ENCODE data around the gene PXDN.
"Not testable (repeated sequence)": the region's sequence is repeated elsewhere in the genome, so short reads cannot be mapped to it uniquely, and the experiment has no call there.

PXDN gene

DNA sequence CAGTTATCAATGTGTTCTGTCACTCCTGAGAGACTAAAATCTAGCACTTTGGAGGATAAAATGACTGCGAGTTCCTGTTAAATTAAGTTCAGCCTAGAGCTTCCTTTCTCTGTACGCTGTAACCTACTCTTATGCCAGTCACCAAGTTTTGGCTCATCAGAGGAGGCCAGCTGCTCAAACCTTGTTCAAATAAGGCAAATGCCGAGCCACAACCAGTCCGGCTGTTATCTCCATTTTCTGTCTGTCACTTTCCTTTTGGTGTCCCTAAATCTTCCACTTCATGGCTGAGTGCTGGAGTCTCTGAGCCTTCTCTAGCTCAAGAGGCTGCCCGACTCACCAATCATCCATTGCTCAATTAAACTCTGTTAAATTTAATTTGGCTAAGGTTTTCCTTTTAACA is 33.5 kb upstream of the PXDN start:
- DNase-seq, result no peak

- no peak for DNase-seq
These were observed 32.8 kb upstream of the PXDN start for GRCh38 chr2:1777156-1777555.

- no peak for DNase-seq
These were observed 31.3 kb upstream of the PXDN start for GRCh38 chr2:1775511-1776035.

- no peak for DNase-seq
These were observed 30.6 kb upstream of the PXDN start for GRCh38 chr2:1774929-1775328.

- DNase-seq, result no peak
These were observed 29.6 kb upstream of the PXDN start for GRCh38 chr2:1773883-1774282.

GRCh38 chr2:1772471-1773267 is 28.4 kb upstream of the PXDN start:
- DNase-seq, result no peak

DNA sequence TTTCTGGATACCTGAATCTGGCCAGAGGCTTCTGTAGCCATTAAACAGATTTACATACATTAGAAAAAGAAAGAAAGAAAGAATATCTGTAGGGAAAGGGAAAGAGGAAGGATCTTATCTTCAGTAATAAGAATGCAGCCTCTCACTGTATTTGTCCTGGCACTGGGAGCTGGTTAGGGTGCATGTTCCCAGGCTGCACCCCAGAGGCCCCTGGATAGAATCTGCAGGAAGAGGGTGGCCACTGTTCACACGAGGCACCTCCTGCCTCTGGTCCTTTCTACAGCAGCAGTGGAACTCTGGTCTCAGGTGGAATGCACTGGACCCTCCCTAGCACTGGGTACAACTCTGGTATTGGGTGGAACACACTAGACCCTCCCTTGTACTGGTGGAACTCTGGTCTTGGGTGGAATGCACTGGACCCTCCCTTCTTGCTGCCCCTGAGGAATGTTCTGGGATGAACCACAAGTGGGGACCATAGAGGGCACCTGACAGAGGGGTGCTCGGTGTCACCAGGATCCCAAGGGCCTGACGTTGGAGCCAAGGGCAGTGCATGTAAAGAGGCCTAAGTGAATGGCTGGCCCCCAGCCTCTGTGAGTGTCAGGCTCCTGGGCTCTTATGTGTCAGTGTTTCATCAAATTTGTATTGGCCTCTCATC is 27.4 kb upstream of the PXDN start:
- DNase-seq, result no peak

DNA sequence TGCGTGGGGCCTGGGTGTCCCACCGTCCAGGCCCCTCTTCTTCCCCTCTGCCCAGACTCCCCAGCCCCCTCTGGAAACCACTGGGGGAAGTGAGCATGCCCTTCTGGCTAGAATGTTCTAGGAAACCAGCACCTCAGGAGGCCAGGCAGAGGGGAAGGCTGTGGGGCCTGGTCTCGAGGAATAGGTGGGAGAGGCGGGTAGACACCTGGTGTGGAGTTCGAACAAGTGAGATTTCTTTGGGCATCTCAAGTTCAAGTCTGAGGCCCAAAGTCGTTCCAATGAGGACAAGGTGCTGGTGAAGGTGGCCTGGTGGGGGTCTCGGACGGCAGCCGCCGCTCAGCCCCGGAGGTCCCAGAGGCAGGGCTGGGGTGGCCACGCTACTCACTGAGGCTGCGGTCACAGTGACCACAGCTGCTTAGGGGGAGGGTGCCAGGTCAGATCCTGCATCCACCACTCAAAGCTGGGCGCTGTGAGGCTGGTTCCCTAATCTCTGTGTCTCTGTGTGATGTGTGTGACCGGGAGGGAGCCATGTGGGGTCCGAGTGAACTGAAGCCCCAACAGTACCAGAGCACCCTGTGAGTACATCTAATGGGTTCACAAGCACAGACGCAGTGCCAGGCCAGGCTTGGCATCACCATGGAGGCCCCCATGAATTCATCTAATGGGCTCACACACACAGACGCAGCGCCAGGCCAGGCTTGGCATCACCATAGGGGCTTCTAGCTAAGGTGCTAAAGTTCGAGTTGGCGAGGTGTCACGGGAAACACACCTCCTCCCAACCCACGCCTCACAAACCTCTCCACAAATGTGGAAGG is 26.5 kb upstream of the PXDN start:
- no peak for DNase-seq

GRCh38 chr2:1769703-1770422 is 25.5 kb upstream of the PXDN start:
- peak in 16 of 58 donors; percentile 4 to 59 (median 23) for DNase-seq

DNA sequence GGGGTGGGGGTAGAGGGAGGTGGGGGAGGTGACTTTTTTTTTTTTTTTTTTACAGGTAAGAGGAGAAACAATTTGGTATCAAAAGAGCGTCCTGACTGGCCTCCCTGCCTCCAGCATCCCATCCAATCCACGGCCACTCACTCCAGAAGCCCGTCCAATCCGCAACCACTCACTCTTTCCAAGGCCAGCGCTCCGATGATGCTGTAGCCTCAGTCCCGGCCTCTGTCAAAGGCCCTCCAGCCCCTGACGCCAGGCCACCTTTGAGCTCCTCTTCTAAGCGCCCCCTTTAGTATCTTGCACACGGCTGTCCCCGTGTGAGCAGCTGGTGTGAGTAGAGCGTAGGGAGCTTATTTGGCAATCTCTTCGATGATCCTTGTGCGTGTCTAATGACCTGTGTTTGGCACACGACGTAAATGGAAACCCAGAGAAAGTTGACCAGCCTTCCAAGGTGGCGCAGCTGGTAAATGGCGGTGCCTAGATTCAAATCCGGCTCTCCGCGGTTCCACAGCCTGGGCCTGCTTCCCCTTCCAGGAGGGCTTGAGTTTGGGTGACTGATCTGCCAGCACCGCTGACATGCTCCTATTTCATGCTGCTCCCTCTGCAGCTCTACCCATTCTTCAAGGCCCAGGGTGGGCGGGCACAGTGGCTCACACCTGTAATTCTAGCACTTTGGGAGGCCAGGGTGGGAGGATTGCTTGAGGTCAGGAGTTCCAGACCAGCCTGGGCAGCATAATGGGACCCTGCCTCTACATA is 23.8 kb upstream of the PXDN start:
- DNase-seq, result no peak

DNA sequence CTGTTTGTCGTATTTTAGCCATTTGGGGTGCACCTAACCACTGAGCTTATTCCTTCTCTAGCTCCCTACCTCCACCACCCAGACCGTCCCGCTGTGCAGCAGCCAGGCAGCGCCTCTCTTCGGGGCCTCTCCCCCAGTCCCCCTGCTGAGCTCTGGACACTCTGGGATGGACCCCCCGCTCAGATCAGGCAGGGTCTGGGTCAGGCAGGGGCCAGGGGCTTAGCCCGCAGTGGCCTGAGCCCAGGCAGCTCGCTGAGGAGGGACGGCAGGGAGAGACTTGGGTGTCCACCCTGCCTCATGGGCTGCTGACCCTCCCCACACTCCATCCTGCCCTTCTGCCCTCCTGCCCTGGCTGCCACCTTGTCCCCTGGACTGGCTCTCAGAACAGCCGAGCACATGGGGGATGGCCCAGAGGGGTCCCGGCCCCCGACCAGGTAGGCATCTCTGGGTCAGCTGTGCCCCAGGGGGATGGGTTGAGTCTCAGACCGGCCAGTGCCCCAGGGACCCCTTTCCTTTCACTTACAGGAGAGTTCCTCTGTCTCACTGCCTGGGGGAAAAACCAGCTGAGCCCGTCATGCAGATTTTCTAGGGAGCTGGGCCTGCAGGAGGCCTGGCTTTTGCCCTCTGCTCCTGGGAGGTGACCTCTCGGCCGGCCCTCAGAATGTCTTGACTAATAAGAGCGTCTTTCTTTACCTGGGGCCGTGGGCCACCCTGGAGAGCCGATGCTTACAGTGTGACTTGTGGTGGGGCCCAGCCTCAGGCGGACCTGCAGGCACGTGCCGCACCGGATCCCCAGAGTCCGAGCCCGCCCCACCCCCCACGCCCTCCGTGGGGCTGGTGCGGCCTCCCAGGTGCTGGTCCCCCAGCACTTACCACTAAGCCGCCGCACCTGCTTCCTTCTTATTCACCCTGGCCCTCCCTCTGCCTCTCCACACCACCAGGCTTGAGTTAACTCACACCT is 22.8 kb upstream of the PXDN start:
- DNase-seq, result no peak

DNA sequence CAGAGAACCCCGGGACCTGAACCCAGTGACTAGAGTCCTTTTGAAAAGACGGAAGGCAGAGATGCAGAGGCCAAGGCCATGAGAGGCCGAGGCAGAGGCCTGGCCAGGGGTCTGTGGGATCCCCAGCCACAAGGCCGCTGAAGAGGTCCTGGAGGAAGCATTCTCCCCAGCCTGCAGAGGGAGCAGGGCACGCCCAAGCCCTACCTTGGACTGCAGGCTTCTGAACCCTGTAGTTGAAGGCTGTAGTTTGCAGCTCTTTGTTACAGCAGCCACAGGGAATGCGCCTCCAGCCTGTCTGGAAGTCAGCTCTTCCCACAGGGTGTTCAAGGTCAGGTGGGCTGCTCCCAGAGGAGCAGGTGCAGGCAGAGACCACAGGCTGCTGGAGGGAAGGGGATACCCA is 22.1 kb upstream of the PXDN start:
- no peak for DNase-seq

GRCh38 chr2:1765201-1765600 is 20.9 kb upstream of the PXDN start:
- DNase-seq, result not testable (repeated sequence)

- DNase-seq, result no peak
These were observed 15.3 kb upstream of the PXDN start for GRCh38 chr2:1759611-1759930.

DNA sequence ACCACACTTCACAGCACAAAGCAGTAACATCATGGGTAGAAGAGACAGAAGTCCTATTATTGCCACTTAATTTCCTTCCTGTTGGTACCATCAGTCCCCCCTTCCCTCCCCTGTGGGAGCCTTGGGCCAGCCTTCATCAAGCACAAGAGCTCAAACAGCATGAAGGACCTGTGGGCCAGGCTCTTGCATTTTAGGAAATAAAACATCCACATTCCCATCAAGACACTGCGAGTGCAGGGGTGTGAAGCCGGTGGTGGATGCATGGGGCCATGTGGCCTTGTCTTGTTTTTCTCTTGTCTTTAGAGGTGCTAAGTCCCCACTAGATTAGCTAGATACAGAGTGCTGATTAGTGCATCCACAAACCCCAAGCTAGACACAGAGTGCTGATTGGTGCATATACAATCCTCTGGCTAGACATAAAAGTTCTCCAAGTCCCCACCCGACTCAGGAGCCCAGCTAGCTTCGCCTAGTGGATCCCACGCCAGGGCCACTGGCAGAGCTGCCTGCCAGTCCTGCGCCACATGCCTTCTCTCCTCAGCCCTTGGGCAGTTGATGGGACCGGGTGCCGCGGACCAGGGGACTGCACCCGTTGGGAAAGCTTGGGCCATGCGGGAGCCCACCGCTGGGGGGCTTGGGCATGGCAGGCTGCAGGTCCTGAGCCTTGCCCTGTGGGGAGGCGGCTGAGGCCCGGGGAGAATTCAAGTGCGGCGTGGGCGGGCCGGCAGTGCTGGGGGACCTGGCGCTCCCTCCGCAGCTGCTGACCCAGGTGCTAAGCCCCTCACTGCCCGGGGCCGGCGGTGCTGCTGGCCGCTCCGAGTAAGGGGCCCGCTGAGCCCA is 14.7 kb upstream of the PXDN start:
- DNase-seq, result no peak

GRCh38 chr2:1758171-1758570 is 13.9 kb upstream of the PXDN start:
- no peak for DNase-seq

GRCh38 chr2:1757567-1757966 is 13.3 kb upstream of the PXDN start:
- DNase-seq, result no peak

- DNase-seq, result not testable (repeated sequence)
These were observed 12.8 kb upstream of the PXDN start for GRCh38 chr2:1757146-1757545.
